ENCODE measurements around the gene AFG3L2. TPM values are rescaled to one million over a fixed set of nuclear protein-coding genes. Genes with fewer than 3 reads are reported as not detected.

Gene AFG3L2
- total and polyA plus RNA-seq, 2 of the 8 experiments (the other 6 are each of a cell fraction or from before 2014, with no cell fraction given) = 29.7 to 84.8 TPM

- TF ChIP-seq CHD7 (IDR thresholded peaks at IDR 0.05; ENCODE audit: insufficient replicate concordance, low read length) = no peak
- TF ChIP-seq TAF1 (IDR thresholded peaks at IDR 0.05; ENCODE audit: low read depth, low read length) = no peak
- no peak for TF ChIP-seq JUN (IDR thresholded peaks at IDR 0.05; ENCODE audit: low read depth, low read length)
- TF ChIP-seq SP2 (IDR thresholded peaks at IDR 0.05; ENCODE audit: low read length) = no peak
- TF ChIP-seq SIX5 (IDR thresholded peaks at IDR 0.05; ENCODE audit: low read depth, low read length) = no peak
- no peak for TF ChIP-seq RNF2 (IDR thresholded peaks at IDR 0.05; ENCODE audit: borderline replicate concordance, low read depth, low read length, missing control alignments, poor library complexity, severe bottlenecking)
- TF ChIP-seq KDM4A (IDR thresholded peaks at IDR 0.05; ENCODE audit: low read depth, low read length, severe bottlenecking) = no peak
Observed at GRCh38 chr18:12318334-12318697, 58.7 kb downstream of the AFG3L2 start (continued).

Data from H1 (cell line).